ENCODE results near the gene DNAJB13. TPM values are rescaled to one million over a fixed set of nuclear protein-coding genes. Genes with fewer than 3 reads are reported as not detected.

DNAJB13 gene
- total and polyA plus RNA-seq, 10 of the 15 experiments (the other 5 are each of a cell fraction or from before 2014, with no cell fraction given): 0.07 to 0.76 (median 0.15) TPM; not detected in 7

DNA sequence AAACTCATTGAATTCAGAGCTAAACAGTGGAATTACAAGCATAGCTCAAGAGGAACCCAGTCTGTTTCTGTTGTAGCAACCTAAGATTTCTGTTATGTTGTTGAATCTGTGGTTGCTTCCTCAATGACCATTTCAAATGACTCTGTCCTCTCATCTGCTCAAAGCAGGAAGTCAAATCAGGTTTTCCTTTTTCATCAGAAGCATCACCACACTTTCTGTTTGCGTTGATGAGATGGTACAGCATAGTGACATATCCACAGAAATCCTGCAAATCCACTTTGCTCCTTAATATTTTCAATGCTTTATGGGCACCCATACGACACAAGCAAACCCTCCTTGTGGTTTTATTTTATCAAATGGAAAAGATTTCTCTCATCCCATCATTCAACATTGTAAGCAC, 44.4 kb downstream of the DNAJB13 start (continued):
- TF ChIP-seq, protein P1, sequence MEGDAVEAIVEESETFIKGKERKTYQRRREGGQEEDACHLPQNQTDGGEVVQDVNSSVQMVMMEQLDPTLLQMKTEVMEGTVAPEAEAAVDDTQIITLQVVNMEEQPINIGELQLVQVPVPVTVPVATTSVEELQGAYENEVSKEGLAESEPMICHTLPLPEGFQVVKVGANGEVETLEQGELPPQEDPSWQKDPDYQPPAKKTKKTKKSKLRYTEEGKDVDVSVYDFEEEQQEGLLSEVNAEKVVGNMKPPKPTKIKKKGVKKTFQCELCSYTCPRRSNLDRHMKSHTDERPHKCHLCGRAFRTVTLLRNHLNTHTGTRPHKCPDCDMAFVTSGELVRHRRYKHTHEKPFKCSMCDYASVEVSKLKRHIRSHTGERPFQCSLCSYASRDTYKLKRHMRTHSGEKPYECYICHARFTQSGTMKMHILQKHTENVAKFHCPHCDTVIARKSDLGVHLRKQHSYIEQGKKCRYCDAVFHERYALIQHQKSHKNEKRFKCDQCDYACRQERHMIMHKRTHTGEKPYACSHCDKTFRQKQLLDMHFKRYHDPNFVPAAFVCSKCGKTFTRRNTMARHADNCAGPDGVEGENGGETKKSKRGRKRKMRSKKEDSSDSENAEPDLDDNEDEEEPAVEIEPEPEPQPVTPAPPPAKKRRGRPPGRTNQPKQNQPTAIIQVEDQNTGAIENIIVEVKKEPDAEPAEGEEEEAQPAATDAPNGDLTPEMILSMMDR (IDR thresholded peaks at IDR 0.05 in 2 of 3, conservative IDR thresholded peaks at IDR 0.05 in 1 of 3; ENCODE audit: control insufficient read depth in 2 of 3, extremely low read depth in 1 of 3, insufficient read depth in 1 of 3, low read depth in 3 of 3, low read length in 3 of 3): no peak
- TF ChIP-seq CREB1 (IDR thresholded peaks at IDR 0.05; ENCODE audit: low read depth): peak; percentile 35; the same call in 1 of the 2 replicates
- TF ChIP-seq, protein P2, sequence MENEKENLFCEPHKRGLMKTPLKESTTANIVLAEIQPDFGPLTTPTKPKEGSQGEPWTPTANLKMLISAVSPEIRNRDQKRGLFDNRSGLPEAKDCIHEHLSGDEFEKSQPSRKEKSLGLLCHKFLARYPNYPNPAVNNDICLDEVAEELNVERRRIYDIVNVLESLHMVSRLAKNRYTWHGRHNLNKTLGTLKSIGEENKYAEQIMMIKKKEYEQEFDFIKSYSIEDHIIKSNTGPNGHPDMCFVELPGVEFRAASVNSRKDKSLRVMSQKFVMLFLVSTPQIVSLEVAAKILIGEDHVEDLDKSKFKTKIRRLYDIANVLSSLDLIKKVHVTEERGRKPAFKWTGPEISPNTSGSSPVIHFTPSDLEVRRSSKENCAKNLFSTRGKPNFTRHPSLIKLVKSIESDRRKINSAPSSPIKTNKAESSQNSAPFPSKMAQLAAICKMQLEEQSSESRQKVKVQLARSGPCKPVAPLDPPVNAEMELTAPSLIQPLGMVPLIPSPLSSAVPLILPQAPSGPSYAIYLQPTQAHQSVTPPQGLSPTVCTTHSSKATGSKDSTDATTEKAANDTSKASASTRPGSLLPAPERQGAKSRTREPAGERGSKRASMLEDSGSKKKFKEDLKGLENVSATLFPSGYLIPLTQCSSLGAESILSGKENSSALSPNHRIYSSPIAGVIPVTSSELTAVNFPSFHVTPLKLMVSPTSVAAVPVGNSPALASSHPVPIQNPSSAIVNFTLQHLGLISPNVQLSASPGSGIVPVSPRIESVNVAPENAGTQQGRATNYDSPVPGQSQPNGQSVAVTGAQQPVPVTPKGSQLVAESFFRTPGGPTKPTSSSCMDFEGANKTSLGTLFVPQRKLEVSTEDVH (IDR thresholded peaks at IDR 0.05; ENCODE audit: low read depth, partially characterized antibody): no peak

DNA sequence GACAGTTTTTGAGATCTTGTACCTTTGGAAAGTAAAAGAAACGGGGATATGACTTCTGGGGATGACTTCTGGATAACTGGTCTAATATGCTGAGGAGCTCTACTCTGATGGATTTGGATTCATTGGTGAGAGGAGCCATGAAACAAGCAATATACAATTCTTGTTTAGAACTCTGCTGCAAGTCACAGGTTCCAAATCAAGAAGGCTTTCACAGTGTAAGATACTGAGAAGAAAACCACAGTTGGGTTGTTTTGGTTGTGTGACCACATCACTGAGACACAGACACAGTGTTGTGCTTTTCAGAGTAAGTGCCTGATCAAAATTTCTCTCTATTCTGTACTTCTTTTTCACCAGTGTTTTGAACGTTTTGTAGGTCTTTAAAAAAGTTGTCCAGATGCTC, 44.9 kb downstream of the DNAJB13 start:
- 2% methylated on average over 2 of the region's 2 CpGs for WGBS (ENCODE audit: insufficient coverage, insufficient replicate concordance, low lambda C conversion rate, missing lambda C conversion rate)
- peaks cover 67% of the 10 kb centered on the region for H3K4me1 ChIP-seq (ENCODE audit: control insufficient read depth, insufficient read depth, low read length)
- H2AFZ ChIP-seq (ENCODE audit: control insufficient read depth, low read depth, low read length): no peak overlapping the region
- no peaks in the 10 kb centered on the region for H3K27me3 ChIP-seq (replicated peaks in 1 of 2; ENCODE audit: control insufficient read depth in 2 of 2, insufficient read depth in 2 of 2, low read length in 1 of 2)
- H4K20me1 ChIP-seq (ENCODE audit: control insufficient read depth, insufficient read depth): no peaks in the 10 kb centered on the region
- no peaks in the 10 kb centered on the region for H3K36me3 ChIP-seq (ENCODE audit: control insufficient read depth in 2 of 2, insufficient read depth in 2 of 2, low read length in 1 of 2)
- peak overlapping the region; percentile 68 for H3K4me2 ChIP-seq (ENCODE audit: control insufficient read depth, insufficient read depth)
- ChIA-PET CTCF (interaction anchor here (1.1 to 2.1 kb wide), 4 partner anchors 9 to 32 kb away, joined by 4 to 11 read pairs (median 8); no protein-coding TSS in a partner anchor), SMC1A (ENCODE audit: uncharacterized antibody, unreplicated experiment) (interaction anchor here (1.4 to 2.7 kb wide), 5 partner anchors 9 to 32 kb away, joined by 4 to 24 read pairs (median 7); partner anchors contain the start of gene UCP2), RAD21 (ENCODE audit: unreplicated experiment) (interaction anchor here (0.8 to 2.6 kb wide), 5 partner anchors 9 to 25 kb away, joined by 3 to 30 read pairs (median 7); partner anchors contain the start of gene UCP2), POLR2A (interaction anchor here (0.5 to 3.6 kb wide), 7 partner anchors 12 to 360 kb away, joined by 3 to 25 read pairs (median 5); partner anchors contain the start of genes C2CD3, PPME1 and UCP2)
- BruUV-seq (replicated peaks): TSS peak; percentile 86
- H3K27ac ChIP-seq (ENCODE audit: control insufficient read depth, insufficient read depth): peak overlapping the region; percentile 57
- FAIRE-seq: no peak
- H3K79me2 ChIP-seq (ENCODE audit: control insufficient read depth, insufficient read depth, low read length): no peaks in the 10 kb centered on the region
- intact Hi-C loops (cut with micrococcal nuclease; ENCODE audit: unreplicated experiment): loop anchor here (2.0 to 10.0 kb wide), 2 partner anchors 15 to 1819 kb away; partner anchors contain the start of gene UVRAG
- H3K9ac ChIP-seq (ENCODE audit: control insufficient read depth, insufficient read depth, low read length): no peak overlapping the region; the same call in 1 of the 2 replicates
- no peaks in the 10 kb centered on the region for H3K9me3 ChIP-seq (replicated peaks; ENCODE audit: control insufficient read depth, insufficient read depth, low read length)
- ATAC-seq: peak; percentile 75
- no peak overlapping the region for H3K4me3 ChIP-seq
- in situ Hi-C loops (cut with MboI): no loop called here
- no peak for DNase-seq (ENCODE audit: low read depth, low spot score)
- TF ChIP-seq RB1 (IDR thresholded peaks at IDR 0.05; ENCODE audit: borderline replicate concordance) (no peak), FOXM1 (IDR thresholded peaks at IDR 0.05; ENCODE audit: low read depth, low read length) (0 out of 2 replicates have a peak, but pooled peaks have one; percentile 26), ZNF24 (IDR thresholded peaks at IDR 0.05) (no peak), SUZ12 (IDR thresholded peaks at IDR 0.05; ENCODE audit: unreplicated experiment) (no peak), SRF (IDR thresholded peaks at IDR 0.05; ENCODE audit: low read depth in 2 of 2, low read length in 2 of 2) (no peak), MYC (IDR thresholded peaks at IDR 0.05; ENCODE audit: insufficient read depth, insufficient read length, insufficient replicate concordance, low read length, severe bottlenecking) (no peak), POLR2AphosphoS2 (IDR thresholded peaks at IDR 0.05; ENCODE audit: low read depth, low read length) (no peak), EP300 (IDR thresholded peaks at IDR 0.05; ENCODE audit: borderline replicate concordance in 1 of 2, control insufficient read depth in 1 of 2, low read depth in 2 of 2, low read length in 2 of 2) (peak in 1 of 2 experiments; percentile 48; a peak in 1 of 4 replicates), BHLHE40 (IDR thresholded peaks at IDR 0.05; ENCODE audit: borderline replicate concordance in 1 of 2, low read depth in 2 of 2, low read length in 1 of 2) (no peak)
- TF ChIP-seq, protein P3, sequence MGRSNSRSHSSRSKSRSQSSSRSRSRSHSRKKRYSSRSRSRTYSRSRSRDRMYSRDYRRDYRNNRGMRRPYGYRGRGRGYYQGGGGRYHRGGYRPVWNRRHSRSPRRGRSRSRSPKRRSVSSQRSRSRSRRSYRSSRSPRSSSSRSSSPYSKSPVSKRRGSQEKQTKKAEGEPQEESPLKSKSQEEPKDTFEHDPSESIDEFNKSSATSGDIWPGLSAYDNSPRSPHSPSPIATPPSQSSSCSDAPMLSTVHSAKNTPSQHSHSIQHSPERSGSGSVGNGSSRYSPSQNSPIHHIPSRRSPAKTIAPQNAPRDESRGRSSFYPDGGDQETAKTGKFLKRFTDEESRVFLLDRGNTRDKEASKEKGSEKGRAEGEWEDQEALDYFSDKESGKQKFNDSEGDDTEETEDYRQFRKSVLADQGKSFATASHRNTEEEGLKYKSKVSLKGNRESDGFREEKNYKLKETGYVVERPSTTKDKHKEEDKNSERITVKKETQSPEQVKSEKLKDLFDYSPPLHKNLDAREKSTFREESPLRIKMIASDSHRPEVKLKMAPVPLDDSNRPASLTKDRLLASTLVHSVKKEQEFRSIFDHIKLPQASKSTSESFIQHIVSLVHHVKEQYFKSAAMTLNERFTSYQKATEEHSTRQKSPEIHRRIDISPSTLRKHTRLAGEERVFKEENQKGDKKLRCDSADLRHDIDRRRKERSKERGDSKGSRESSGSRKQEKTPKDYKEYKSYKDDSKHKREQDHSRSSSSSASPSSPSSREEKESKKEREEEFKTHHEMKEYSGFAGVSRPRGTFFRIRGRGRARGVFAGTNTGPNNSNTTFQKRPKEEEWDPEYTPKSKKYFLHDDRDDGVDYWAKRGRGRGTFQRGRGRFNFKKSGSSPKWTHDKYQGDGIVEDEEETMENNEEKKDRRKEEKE (IDR thresholded peaks at IDR 0.05): no peak

All from GM12878 (cell line).